WTC11 (cell line): ENCODE results near the gene CHAT.

ENCODE experiments used
- CBFB ChIP-seq: sonication (generic); formaldehyde crosslinking; IDR thresholded peaks from 2 replicates; pipeline ENCODE4 v1.8.1; 2022; ENCODE audit warnings: mild to moderate bottlenecking, low read depth, missing genetic modification reagents
- FOXJ3 ChIP-seq: sonication (generic); formaldehyde crosslinking; IDR thresholded peaks from 2 replicates; pipeline ENCODE4 v1.9.0; 2021; ENCODE audit warnings: missing genetic modification reagents, mild to moderate bottlenecking, borderline replicate concordance
- TF ChIP-seq, protein P1 (sequence below): fragments of 200-600 bp; IDR thresholded peaks from 2 replicates; pipeline ENCODE4 v1.8.0; 2022; ENCODE audit warnings: antibody characterized with exemption
- TF ChIP-seq, protein P2 (sequence below): sonication (generic); formaldehyde crosslinking; IDR thresholded peaks from 2 replicates; pipeline ENCODE4 v1.8.0; 2022; ENCODE audit warnings: mild to moderate bottlenecking, missing genetic modification reagents

DNA sequence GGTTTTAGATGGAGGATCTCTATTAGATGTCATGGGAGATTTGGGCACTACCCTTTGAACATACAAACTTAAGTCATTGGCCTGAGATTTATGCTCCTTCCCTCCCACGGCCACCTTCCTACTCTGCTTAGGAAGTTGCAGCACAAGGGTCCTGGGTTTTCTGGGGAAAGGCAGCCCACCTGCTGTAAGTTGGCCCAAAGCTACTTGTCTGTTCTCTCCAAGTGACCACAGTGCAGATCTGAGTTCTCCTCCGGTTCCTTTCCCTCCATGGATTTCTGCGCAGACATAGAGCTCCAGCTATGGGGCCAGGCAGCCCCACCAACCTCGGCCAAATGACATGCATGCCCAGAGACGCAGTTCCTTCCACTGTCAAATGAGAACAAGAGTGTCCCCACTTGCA, 52.8 kb downstream of the CHAT start:
- TF ChIP-seq, protein P1, sequence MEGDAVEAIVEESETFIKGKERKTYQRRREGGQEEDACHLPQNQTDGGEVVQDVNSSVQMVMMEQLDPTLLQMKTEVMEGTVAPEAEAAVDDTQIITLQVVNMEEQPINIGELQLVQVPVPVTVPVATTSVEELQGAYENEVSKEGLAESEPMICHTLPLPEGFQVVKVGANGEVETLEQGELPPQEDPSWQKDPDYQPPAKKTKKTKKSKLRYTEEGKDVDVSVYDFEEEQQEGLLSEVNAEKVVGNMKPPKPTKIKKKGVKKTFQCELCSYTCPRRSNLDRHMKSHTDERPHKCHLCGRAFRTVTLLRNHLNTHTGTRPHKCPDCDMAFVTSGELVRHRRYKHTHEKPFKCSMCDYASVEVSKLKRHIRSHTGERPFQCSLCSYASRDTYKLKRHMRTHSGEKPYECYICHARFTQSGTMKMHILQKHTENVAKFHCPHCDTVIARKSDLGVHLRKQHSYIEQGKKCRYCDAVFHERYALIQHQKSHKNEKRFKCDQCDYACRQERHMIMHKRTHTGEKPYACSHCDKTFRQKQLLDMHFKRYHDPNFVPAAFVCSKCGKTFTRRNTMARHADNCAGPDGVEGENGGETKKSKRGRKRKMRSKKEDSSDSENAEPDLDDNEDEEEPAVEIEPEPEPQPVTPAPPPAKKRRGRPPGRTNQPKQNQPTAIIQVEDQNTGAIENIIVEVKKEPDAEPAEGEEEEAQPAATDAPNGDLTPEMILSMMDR = no peak
- TF ChIP-seq, protein P2, sequence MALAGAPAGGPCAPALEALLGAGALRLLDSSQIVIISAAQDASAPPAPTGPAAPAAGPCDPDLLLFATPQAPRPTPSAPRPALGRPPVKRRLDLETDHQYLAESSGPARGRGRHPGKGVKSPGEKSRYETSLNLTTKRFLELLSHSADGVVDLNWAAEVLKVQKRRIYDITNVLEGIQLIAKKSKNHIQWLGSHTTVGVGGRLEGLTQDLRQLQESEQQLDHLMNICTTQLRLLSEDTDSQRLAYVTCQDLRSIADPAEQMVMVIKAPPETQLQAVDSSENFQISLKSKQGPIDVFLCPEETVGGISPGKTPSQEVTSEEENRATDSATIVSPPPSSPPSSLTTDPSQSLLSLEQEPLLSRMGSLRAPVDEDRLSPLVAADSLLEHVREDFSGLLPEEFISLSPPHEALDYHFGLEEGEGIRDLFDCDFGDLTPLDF = no peak
- TF ChIP-seq CBFB (CRISPR knock-in tag) = no peak
- no peak for TF ChIP-seq FOXJ3
